Keratinocyte (primary cell): Measurements from ENCODE around the gene FRAT2. TPM values are rescaled to one million over a fixed set of nuclear protein-coding genes. Genes with fewer than 3 reads are reported as not detected.

ENCODE experiments used
- DNase-seq: peaks from one replicate; pipeline ENCODE4 v3.0.0-alpha.2; 2011; ENCODE audit warnings: low read depth, missing footprints, low spot score
- FAIRE-seq: peaks from 2 replicates; lab custom pipeline; 2011; peaks lifted over from hg19 to GRCh38; lab: Jason Lieb, UNC
- H2AFZ ChIP-seq: 2 replicates; pipeline ENCODE4 v1.6.0; 2012; ENCODE audit warnings: low read length, control low read depth, inconsistent platforms; ENCODE audit not compliant: control insufficient read depth
- H3K27ac ChIP-seq: 2 replicates; pipeline ENCODE4 v1.5.1; 2011; ENCODE audit warnings: low read length; ENCODE audit not compliant: control insufficient read depth, insufficient read depth
- H3K27me3 ChIP-seq: 3 replicates; pipeline ENCODE4 v1.6.0; 2011; ENCODE audit warnings: low read length; ENCODE audit not compliant: control insufficient read depth, insufficient read depth; ENCODE audit errors: extremely low read depth
- H3K36me3 ChIP-seq, 2 experiments: 2 replicates in 1 of 2; 3 replicates in 1 of 2; pipeline ENCODE4 v1.5.1; 2011; ENCODE audit warnings: low read length in 2 of 2, mild to moderate bottlenecking in 1 of 2; ENCODE audit not compliant: control insufficient read depth in 2 of 2, insufficient read depth in 2 of 2; ENCODE audit errors: extremely low read depth in 1 of 2
- H3K4me1 ChIP-seq: 3 replicates; pipeline ENCODE4 v1.5.1; 2011; ENCODE audit warnings: low read length; ENCODE audit not compliant: control insufficient read depth, insufficient read depth; ENCODE audit errors: extremely low read depth
- H3K4me2 ChIP-seq: 3 replicates; pipeline ENCODE4 v1.6.0; 2011; ENCODE audit warnings: low read depth, low read length; ENCODE audit not compliant: control insufficient read depth, insufficient read depth; ENCODE audit errors: extremely low read depth
- H3K4me3 ChIP-seq, 3 experiments: fragments of 200-600 bp in 1 of 3; sonication (generic) in 1 of 3; 2 replicates in 2 of 3; 3 replicates in 1 of 3; pipeline ENCODE4 v1.5.1; 2011 to 2016; ENCODE audit warnings: low read length in 3 of 3, mild to moderate bottlenecking in 3 of 3, control low read depth in 2 of 3, inconsistent platforms in 1 of 3, low read depth in 1 of 3, mixed read lengths in 1 of 3, mixed run types in 1 of 3, moderate library complexity in 1 of 3; ENCODE audit not compliant: control insufficient read depth in 2 of 3, insufficient read depth in 2 of 3; ENCODE audit errors: extremely low read depth in 1 of 3
- H3K79me2 ChIP-seq: 2 replicates; pipeline ENCODE4 v1.6.0; 2012; ENCODE audit warnings: low read length; ENCODE audit not compliant: control insufficient read depth, insufficient read depth
- H3K9ac ChIP-seq: 3 replicates; pipeline ENCODE4 v1.6.0; 2011; ENCODE audit warnings: low read length; ENCODE audit not compliant: control insufficient read depth, insufficient read depth; ENCODE audit errors: extremely low read depth
- H3K9me1 ChIP-seq: 3 replicates; pipeline ENCODE4 v1.6.0; 2011; ENCODE audit warnings: low read length; ENCODE audit not compliant: control insufficient read depth, insufficient read depth; ENCODE audit errors: extremely low read depth
- H3K9me3 ChIP-seq: 2 replicates; pipeline ENCODE4 v1.5.1; 2012; ENCODE audit warnings: low read depth, low read length; ENCODE audit not compliant: control insufficient read depth
- H4K20me1 ChIP-seq: 3 replicates; pipeline ENCODE4 v1.6.0; 2011; ENCODE audit warnings: low read length; ENCODE audit not compliant: control insufficient read depth, insufficient read depth; ENCODE audit errors: extremely low read depth
- EZH2 ChIP-seq: IDR thresholded peaks from one replicate; pipeline ENCODE4 v1.6.1; 2012; ENCODE audit warnings: inconsistent platforms, mild to moderate bottlenecking, low read length, moderate library complexity
- dilution Hi-C: fragments of 300-500 bp; cut with MboI; formaldehyde crosslinking; loops from one replicate; pipeline ENCODE4 v1.7.0; 2020; ENCODE audit warnings: low sequenced_read_pairs; ENCODE audit not compliant: extremely low pct_ligation_motif_present
- polyA plus RNA-seq, 5 experiments: library from polyadenylated mRNA; depleted of rRNA in 3 of 5; stranded (reverse) in 3 of 5; stranded (forward) in 1 of 5; unstranded in 1 of 5; fragments of >200 nt; gene quantifications; 1 replicate in 1 of 5; 2 replicates in 3 of 5; 3 replicates in 1 of 5; pipeline versions ENCODE4 v1.2.1 to v1.2.3, GENCODE V29; 2011 to 2012; ENCODE audit warnings: missing spikeins in 2 of 5, low read depth in 1 of 5, low replicate concordance in 1 of 5
- TF ChIP-seq, protein P1 (sequence below), 3 experiments: IDR thresholded peaks in 1 of 3; conservative IDR thresholded peaks in 1 of 3; optimal IDR thresholded peaks in 1 of 3; 2 replicates in 2 of 3; 3 replicates in 1 of 3; pipeline versions ENCODE3 to v1.5.1; 2011; ENCODE audit warnings: low read length in 3 of 3, mild to moderate bottlenecking in 3 of 3, moderate library complexity in 2 of 3, control low read depth in 1 of 3, inconsistent platforms in 1 of 3; ENCODE audit not compliant: insufficient read depth in 2 of 3; ENCODE audit errors: extremely low read depth in 1 of 3

FRAT2 gene
- polyA plus RNA-seq, 1 donor (not counting 4 experiments of a cell fraction or from before 2014, with no cell fraction given): 5.5 TPM

DNA sequence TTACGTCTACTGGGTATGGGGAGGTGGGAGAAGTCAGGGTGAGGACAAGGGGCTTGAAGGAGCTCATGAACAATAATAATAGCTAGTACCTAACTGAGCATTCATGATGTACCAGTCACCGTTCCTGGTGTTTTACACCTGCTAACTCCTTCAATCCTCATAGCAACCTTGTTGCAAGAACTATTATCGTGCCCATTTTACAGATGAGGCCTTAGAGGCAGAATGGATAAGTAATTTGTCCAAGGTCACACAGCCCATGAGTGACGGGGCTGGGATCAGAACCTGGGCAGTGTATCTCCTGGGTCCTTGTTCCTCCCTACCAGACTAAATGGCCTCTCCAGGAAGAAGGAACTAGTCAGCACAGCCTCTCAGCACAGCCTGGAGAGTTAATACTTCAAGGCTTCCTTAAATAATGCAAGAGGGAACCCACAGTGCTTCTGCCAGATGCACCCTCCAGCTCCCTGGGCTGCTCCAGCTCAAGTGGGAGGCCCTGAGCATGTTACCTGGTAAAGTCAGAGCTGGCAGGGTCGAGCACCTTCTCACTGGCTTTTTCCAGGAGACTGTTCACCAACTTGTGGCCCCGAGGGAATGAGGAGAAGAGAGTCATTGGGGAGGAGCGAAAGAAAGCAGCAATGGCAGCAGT lies 37.8 kb upstream of the FRAT2 start:
- dilution Hi-C loops: no loop called here
- no peaks in the 10 kb centered on the region for H3K27me3 ChIP-seq
- H3K4me2 ChIP-seq: no peak overlapping the region
- H3K9me3 ChIP-seq: no peaks in the 10 kb centered on the region
- no peak for DNase-seq
- no peaks in the 10 kb centered on the region for H3K9me1 ChIP-seq
- FAIRE-seq: no peak
- H3K9ac ChIP-seq: no peak overlapping the region
- H3K4me1 ChIP-seq: no peaks in the 10 kb centered on the region
- H3K4me3 ChIP-seq: no peak overlapping the region
- H2AFZ ChIP-seq: no peak overlapping the region
- no peak overlapping the region for H3K27ac ChIP-seq
- H4K20me1 ChIP-seq: no peaks in the 10 kb centered on the region
- no peaks in the 10 kb centered on the region for H3K79me2 ChIP-seq
- peaks cover 37 to 49% of the 10 kb centered on the region in 2 experiments for H3K36me3 ChIP-seq
- TF ChIP-seq, protein P1, sequence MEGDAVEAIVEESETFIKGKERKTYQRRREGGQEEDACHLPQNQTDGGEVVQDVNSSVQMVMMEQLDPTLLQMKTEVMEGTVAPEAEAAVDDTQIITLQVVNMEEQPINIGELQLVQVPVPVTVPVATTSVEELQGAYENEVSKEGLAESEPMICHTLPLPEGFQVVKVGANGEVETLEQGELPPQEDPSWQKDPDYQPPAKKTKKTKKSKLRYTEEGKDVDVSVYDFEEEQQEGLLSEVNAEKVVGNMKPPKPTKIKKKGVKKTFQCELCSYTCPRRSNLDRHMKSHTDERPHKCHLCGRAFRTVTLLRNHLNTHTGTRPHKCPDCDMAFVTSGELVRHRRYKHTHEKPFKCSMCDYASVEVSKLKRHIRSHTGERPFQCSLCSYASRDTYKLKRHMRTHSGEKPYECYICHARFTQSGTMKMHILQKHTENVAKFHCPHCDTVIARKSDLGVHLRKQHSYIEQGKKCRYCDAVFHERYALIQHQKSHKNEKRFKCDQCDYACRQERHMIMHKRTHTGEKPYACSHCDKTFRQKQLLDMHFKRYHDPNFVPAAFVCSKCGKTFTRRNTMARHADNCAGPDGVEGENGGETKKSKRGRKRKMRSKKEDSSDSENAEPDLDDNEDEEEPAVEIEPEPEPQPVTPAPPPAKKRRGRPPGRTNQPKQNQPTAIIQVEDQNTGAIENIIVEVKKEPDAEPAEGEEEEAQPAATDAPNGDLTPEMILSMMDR (optimal IDR thresholded peaks at IDR 0.05 in 1 of 3, IDR thresholded peaks at IDR 0.05 in 1 of 3, conservative IDR thresholded peaks at IDR 0.05 in 1 of 3; ENCODE audit: extremely low read depth in 1 of 3, insufficient read depth in 2 of 3, low read length in 3 of 3): no peak
- no peak for TF ChIP-seq EZH2

DNA sequence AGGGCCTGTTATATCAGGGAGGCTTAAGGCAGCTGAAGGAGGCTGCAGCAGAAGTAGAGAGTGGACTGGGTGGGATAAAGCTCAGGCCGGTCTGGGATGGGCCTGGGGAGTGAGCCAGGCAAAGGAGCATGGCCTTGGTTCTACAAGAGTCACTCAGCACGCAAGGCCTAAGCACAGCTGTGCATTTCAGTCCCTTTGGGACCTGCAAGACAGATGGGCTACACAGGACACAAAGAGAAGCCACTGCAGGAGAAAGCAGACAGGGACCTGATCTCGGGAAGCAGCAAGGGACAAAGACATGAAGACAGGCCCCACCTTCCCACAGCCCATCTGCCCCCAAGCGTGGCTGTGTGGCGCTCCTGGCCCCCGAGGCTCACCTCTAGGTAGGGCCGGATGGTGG lies 37.2 kb upstream of the FRAT2 start:
- Histone ChIP-seq H3K36me3 (peaks cover 37 to 49% of the 10 kb centered on the region in 2 experiments), H3K4me1 (no peaks in the 10 kb centered on the region), H2AFZ (no peak overlapping the region), H3K4me2 (no peak overlapping the region), H3K9me3 (no peaks in the 10 kb centered on the region), H3K79me2 (no peaks in the 10 kb centered on the region), H3K27me3 (no peaks in the 10 kb centered on the region), H4K20me1 (no peaks in the 10 kb centered on the region), H3K4me3 (no peak overlapping the region), H3K9ac (no peak overlapping the region), H3K9me1 (no peaks in the 10 kb centered on the region), H3K27ac (no peak overlapping the region)
- DNase-seq: no peak
- no peak for FAIRE-seq
- dilution Hi-C loops: no loop called here
- no peak for TF ChIP-seq EZH2
- TF ChIP-seq, protein P1 (optimal IDR thresholded peaks at IDR 0.05 in 1 of 3, IDR thresholded peaks at IDR 0.05 in 1 of 3, conservative IDR thresholded peaks at IDR 0.05 in 1 of 3; ENCODE audit: extremely low read depth in 1 of 3, insufficient read depth in 2 of 3, low read length in 3 of 3): no peak
